GM19240 (cell line): ENCODE data around the gene RGL3.
A peak's percentile ranks its signal among the peaks of the same experiment; 100 is the strongest.
"Not testable (repeated sequence)": the region's sequence is repeated elsewhere in the genome, so short reads cannot be mapped to it uniquely, and the experiment has no call there.

Experiments
- DNase-seq: peaks from one replicate; pipeline ENCODE4 v3.0.0; 2011; ENCODE audit warnings: low spot score; ENCODE audit not compliant: insufficient read length

Gene RGL3

GRCh38 chr19:11383706-11384048, 35.4 kb downstream of the RGL3 start:
- no peak for DNase-seq

GRCh38 chr19:11382898-11383705, 36.0 kb downstream of the RGL3 start:
- DNase-seq = no peak

DNA sequence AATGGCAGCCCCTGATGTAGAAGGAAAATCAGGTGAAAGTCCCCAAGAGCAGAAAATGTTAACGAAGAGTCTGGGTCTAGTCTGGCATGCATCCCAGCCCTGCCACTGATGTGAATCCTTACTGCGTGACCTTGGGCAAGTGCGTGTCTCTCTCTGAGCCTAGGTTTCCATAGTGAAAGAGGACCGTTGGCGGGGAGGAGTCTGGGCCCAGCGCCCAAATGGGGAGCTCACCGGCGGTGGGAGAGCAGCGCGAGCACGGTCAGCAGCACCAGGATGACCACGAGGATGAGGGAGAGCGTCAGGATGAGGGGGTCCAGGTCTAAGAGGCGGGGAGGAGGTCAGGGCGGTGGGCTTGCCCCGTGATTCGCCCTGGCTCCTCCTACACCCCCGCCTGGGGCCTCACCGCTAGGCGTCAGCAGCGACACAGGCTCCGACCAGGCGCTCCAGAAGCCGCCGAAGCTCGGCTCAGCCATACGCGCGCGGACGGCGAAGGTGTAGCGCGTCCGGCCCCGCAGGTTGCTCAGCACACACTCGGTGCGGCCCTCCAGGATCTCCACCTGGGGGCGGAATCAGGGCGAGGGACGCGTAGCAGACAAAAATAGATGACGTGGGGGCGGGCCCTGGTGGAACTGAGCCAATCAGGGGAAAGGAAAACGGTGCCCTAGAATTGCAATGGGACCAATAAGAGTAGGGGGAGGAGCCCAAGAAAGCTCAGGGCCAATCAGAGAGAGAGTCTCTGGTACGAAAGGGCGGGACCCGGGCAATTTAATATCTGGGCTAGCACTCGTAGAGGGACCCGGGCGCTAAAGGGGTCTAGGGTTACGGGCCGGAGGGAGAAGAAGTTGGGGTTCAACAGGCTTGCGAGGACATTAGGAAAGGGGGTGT, 38.2 kb downstream of the RGL3 start:
- DNase-seq = peak; percentile 97

GRCh38 chr19:11379857-11380350, 39.2 kb downstream of the RGL3 start:
- no peak for DNase-seq

- DNase-seq = not testable (repeated sequence)
Observed at GRCh38 chr19:11379269-11379845, 39.8 kb downstream of the RGL3 start.

- no peak for DNase-seq
Observed at GRCh38 chr19:11378319-11379189, 40.6 kb downstream of the RGL3 start.

DNA sequence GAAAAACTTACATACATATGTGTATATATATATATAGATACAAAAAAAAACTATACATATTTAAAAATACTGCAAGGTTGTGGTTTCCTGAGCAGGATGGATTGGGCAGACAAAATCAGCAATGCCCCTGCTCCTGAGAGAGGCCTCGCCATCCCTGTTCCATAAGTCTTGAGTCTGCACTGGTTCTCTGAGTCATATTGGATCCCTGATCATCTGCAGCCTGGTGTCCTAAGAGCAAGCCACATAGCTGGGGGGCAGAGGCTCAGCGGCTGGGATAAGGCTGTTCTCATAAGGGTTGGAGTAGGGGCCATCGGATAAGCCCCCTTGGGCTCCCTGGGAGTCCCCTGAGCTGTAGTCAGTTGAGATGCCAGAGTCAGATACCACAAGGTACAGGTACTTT, 41.4 kb downstream of the RGL3 start:
- DNase-seq = no peak

GRCh38 chr19:11377237-11377636, 41.9 kb downstream of the RGL3 start:
- no peak for DNase-seq

- no peak for DNase-seq
Observed at GRCh38 chr19:11375143-11375948, 43.8 kb downstream of the RGL3 start.

GRCh38 chr19:11374433-11375142, 44.5 kb downstream of the RGL3 start, which contains the start of gene SWSAP1:
TSS of gene SWSAP1 (plus strand) at chr19:11374666. CDS start at chr19:11374681, 15 bp downstream.
- DNase-seq = peak; percentile 95

GRCh38 chr19:11373885-11374432, 45.2 kb downstream of the RGL3 start:
- no peak for DNase-seq

DNA sequence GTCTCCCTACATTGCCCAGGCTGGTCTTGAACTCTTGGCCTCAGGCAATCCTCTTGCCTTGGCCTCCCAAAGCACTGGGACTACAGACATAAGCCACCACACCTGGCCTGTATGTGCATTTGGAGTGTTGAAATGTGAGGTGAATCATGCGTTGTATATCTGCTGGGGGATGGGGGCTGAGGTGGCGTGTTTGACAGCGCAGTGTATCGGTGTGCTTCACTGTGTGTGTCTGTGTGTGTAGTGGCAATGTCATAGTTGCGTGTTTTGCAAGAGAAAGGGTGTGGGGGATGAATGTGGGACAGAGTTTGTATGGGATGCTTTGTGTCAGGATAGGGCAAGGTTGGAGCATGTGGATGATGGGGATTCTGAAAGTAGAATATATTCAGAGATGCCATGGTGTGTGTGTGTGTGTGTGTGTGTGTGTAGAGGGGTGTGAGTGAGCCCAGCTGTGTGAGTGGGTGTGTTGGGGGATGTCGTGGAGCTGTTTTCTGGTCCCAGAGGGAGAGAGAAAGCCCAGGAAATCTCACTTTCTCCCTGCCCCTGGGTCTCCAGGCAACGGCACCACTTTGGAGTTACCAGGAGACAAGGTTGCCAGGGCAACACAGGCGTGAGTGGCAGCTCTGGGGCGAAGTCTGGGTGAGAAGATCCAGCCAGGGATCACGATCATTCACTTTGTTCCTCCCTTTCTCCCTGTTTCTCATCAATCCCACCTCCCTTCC, 45.8 kb downstream of the RGL3 start:
- DNase-seq = no peak

DNA sequence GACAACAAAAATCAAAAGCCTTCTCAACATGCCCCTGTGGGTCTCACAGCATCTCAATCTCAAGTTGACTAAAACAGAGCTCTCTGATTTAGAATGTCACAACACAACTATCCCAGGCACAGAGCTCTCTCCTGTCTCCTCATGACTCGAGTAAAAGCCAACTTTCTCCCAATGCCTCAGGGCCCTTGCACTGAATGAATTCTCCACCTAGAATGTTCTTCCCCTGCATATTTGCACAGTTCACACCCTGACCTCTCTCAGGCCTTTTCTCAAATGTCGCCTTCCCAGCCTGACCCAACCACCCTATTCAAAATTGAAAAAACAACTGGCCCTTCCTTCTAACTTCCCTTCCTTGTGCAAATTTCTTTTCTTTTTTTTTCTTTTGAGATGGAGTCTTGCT, 48.4 kb downstream of the RGL3 start:
- no peak for DNase-seq

- no peak for DNase-seq
Observed at GRCh38 chr19:11367528-11367927, 51.6 kb downstream of the RGL3 start.

DNA sequence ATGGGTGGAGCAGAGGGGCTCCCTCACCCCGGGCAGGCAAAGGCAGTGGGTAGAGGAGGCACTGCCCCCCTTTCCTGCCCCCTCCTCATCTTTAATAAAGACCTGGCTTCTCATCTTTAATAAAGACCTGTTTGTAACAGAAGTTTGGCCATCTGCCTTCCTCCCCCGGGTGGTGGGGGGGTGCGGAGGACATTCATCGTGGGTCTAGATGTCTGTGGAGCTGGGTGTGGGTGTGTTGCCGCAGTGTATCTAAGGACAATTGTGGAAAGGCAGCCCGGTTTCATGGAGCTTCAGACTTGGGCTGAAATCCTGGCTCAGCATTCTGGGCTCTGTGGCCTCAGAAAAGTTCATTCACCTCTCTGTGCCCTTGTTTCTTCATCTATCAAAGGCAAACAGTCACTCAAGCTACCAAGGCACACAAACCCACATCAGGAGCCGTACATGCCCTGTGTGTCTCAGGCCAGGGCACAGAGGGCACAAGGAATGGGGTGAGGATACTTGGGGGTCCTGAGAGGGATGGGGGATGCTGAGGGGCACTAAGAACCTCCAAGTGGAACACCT, 53.5 kb downstream of the RGL3 start:
- no peak for DNase-seq

GRCh38 chr19:11364935-11365334, 54.2 kb downstream of the RGL3 start:
- DNase-seq = no peak

DNA sequence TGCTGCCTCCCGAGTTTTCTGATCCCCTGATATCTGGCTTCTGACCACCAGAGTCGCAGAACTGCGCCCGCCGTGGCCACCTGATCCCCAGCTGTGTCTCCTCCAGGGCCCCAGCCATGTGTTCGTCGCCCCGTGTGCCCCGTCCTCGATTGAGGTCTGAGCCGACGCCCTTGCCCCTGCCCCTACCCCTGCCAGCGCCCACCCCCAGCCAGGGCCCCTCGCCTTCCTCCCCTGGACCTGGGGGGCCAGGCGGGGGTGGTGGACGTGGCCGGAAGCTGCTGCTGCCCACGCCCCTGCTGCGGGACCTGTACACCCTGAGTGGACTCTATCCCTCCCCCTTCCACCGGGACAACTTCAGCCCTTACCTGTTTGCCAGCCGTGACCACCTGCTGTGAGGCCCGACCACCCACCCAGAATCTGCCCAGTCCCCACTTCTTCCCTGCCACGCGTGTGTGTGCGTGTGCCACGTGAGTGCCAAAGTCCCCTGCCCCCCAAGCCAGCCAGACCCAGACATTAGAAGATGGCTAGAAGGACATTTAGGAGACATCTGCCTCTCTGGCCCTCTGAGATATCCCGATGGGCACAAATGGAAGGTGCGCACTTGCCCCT, 54.7 kb downstream of the RGL3 start:
- no peak for DNase-seq

GRCh38 chr19:11363881-11364280, 55.2 kb downstream of the RGL3 start:
- no peak for DNase-seq
